OCI-LY1 (cell line): ENCODE results near the gene SRSF7.

Experiments used
- H2AFZ ChIP-seq: fragments of 200-600 bp; sonication (generic), shearing (Covaris generic); 2 replicates; pipeline ENCODE4 v1.6.0; 2014; ENCODE audit warnings: antibody characterized with exemption, mild to moderate bottlenecking, low read length
- H3F3A ChIP-seq: fragments of 200-600 bp; sonication (generic), shearing (Covaris generic); 2 replicates; pipeline ENCODE4 v1.6.0; 2014; ENCODE audit warnings: mild to moderate bottlenecking, antibody characterized with exemption, low read length, moderate library complexity; ENCODE audit not compliant: insufficient read depth
- H3K27ac ChIP-seq: fragments of 200-600 bp; sonication (generic); 2 replicates; pipeline ENCODE4 v1.5.1; 2014; ENCODE audit warnings: low read length, mixed run types, mild to moderate bottlenecking, low read depth; ENCODE audit not compliant: poor library complexity, severe bottlenecking
- H3K27me3 ChIP-seq: fragments of 200-600 bp; sonication (generic); 2 replicates; pipeline ENCODE4 v1.6.0; 2014; ENCODE audit warnings: antibody characterized with exemption, mild to moderate bottlenecking, low read length, moderate library complexity; ENCODE audit not compliant: insufficient read depth
- H3K36me3 ChIP-seq: fragments of 200-600 bp; sonication (generic); 2 replicates; pipeline ENCODE4 v1.6.1; 2014; ENCODE audit warnings: mild to moderate bottlenecking, antibody characterized with exemption, low read length, moderate library complexity, mixed read lengths; ENCODE audit not compliant: insufficient read depth
- H3K4me1 ChIP-seq: fragments of 200-600 bp; sonication (generic); 2 replicates; pipeline ENCODE4 v1.5.1; 2014; ENCODE audit warnings: mild to moderate bottlenecking, low read length, moderate library complexity; ENCODE audit not compliant: insufficient read depth, severe bottlenecking
- H3K4me2 ChIP-seq: fragments of 200-600 bp; sonication (generic), shearing (Covaris generic); 2 replicates; pipeline ENCODE4 v1.6.1; 2014; ENCODE audit warnings: low read length
- H3K4me3 ChIP-seq: fragments of 200-600 bp; sonication (generic); 2 replicates; pipeline ENCODE4 v1.5.1; 2014; ENCODE audit warnings: low read length, low read depth, mild to moderate bottlenecking, mixed read lengths; ENCODE audit not compliant: poor library complexity, severe bottlenecking
- H3K79me2 ChIP-seq: fragments of 200-600 bp; shearing (Covaris generic); 2 replicates; pipeline ENCODE4 v1.6.1; 2016; ENCODE audit warnings: mixed run types, low read length, mixed read lengths; ENCODE audit not compliant: insufficient read depth
- H3K9ac ChIP-seq: fragments of 200-600 bp; sonication (generic), shearing (Covaris generic); 2 replicates; pipeline ENCODE4 v1.6.1; 2014; ENCODE audit warnings: mild to moderate bottlenecking, low read length, mixed read lengths
- H3K9me2 ChIP-seq: fragments of 200-600 bp; sonication (generic), shearing (Covaris generic); 2 replicates; pipeline ENCODE4 v1.6.1; 2014; ENCODE audit warnings: low read depth, mild to moderate bottlenecking, low read length, mixed read lengths
- H3K9me3 ChIP-seq: fragments of 200-600 bp; shearing (Covaris generic); 2 replicates; pipeline ENCODE4 v1.6.1; 2014; ENCODE audit warnings: low read length, mixed read lengths
- H4K20me1 ChIP-seq: fragments of 200-600 bp; sonication (generic), shearing (Covaris generic); 2 replicates; pipeline ENCODE4 v1.6.0; 2016; ENCODE audit warnings: mild to moderate bottlenecking, low read length; ENCODE audit not compliant: insufficient read depth
- EZH2 ChIP-seq: fragments of 200-600 bp; sonication (generic), shearing (Covaris generic); IDR thresholded peaks from 2 replicates; pipeline ENCODE4 v1.8.0; 2017; ENCODE audit warnings: borderline replicate concordance, mixed run types, mild to moderate bottlenecking, antibody characterized with exemption, low read length, moderate library complexity, mixed read lengths
- TF ChIP-seq, protein P1 (sequence below): fragments of 200-600 bp; sonication (generic), shearing (Covaris generic); IDR thresholded peaks from 2 replicates; pipeline ENCODE4 v1.5.1; 2017; ENCODE audit warnings: mild to moderate bottlenecking, antibody characterized with exemption, low read length, moderate library complexity, mixed read lengths

Gene SRSF7

GRCh38 chr2:38731684-38732221 is 19.4 kb downstream of the SRSF7 start:
- Histone ChIP-seq H3K4me3 (no peak overlapping the region), H3K27ac (no peak overlapping the region), H3K9me2 (no peaks in the 10 kb centered on the region), H3K79me2 (no peaks in the 10 kb centered on the region), H3K9me3 (no peaks in the 10 kb centered on the region), H3K27me3 (no peaks in the 10 kb centered on the region), H3K4me1 (no peaks in the 10 kb centered on the region), H3K36me3 (no peaks in the 10 kb centered on the region), H2AFZ (no peak overlapping the region), H3F3A (0 out of 2 replicates have a peak, but pooled peaks cover 4% of the 10 kb centered on the region), H4K20me1 (no peaks in the 10 kb centered on the region), H3K9ac (no peak overlapping the region), H3K4me2 (no peak overlapping the region)
- no peak for TF ChIP-seq EZH2
- TF ChIP-seq, protein P1, sequence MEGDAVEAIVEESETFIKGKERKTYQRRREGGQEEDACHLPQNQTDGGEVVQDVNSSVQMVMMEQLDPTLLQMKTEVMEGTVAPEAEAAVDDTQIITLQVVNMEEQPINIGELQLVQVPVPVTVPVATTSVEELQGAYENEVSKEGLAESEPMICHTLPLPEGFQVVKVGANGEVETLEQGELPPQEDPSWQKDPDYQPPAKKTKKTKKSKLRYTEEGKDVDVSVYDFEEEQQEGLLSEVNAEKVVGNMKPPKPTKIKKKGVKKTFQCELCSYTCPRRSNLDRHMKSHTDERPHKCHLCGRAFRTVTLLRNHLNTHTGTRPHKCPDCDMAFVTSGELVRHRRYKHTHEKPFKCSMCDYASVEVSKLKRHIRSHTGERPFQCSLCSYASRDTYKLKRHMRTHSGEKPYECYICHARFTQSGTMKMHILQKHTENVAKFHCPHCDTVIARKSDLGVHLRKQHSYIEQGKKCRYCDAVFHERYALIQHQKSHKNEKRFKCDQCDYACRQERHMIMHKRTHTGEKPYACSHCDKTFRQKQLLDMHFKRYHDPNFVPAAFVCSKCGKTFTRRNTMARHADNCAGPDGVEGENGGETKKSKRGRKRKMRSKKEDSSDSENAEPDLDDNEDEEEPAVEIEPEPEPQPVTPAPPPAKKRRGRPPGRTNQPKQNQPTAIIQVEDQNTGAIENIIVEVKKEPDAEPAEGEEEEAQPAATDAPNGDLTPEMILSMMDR = no peak

- Histone ChIP-seq H3K36me3 (no peaks in the 10 kb centered on the region), H3K9ac (no peak overlapping the region), H3K9me2 (no peaks in the 10 kb centered on the region), H3K4me1 (no peaks in the 10 kb centered on the region), H3K79me2 (no peaks in the 10 kb centered on the region), H3K27ac (no peak overlapping the region), H4K20me1 (no peaks in the 10 kb centered on the region), H2AFZ (no peak overlapping the region), H3K27me3 (no peaks in the 10 kb centered on the region), H3K9me3 (no peaks in the 10 kb centered on the region), H3K4me3 (no peak overlapping the region), H3F3A (0 out of 2 replicates have a peak, but pooled peaks cover 4% of the 10 kb centered on the region), H3K4me2 (no peak overlapping the region)
- TF ChIP-seq, protein P1 = no peak
- no peak for TF ChIP-seq EZH2
Observed at GRCh38 chr2:38731090-38731489, 20.1 kb downstream of the SRSF7 start.

- TF ChIP-seq, protein P1 = no peak
- Histone ChIP-seq H3K27me3 (no peaks in the 10 kb centered on the region), H3K4me1 (no peaks in the 10 kb centered on the region), H2AFZ (no peak overlapping the region), H3K4me3 (no peak overlapping the region), H3K4me2 (no peak overlapping the region), H3K9me2 (no peaks in the 10 kb centered on the region), H3K9ac (no peak overlapping the region), H4K20me1 (no peaks in the 10 kb centered on the region), H3F3A (0 out of 2 replicates have a peak, but pooled peaks cover 4% of the 10 kb centered on the region), H3K27ac (no peak overlapping the region), H3K9me3 (no peaks in the 10 kb centered on the region), H3K79me2 (no peaks in the 10 kb centered on the region), H3K36me3 (no peaks in the 10 kb centered on the region)
Observed at GRCh38 chr2:38728694-38729093, 22.5 kb downstream of the SRSF7 start.
